ENCODE results near the gene ADAT3.

DNA sequence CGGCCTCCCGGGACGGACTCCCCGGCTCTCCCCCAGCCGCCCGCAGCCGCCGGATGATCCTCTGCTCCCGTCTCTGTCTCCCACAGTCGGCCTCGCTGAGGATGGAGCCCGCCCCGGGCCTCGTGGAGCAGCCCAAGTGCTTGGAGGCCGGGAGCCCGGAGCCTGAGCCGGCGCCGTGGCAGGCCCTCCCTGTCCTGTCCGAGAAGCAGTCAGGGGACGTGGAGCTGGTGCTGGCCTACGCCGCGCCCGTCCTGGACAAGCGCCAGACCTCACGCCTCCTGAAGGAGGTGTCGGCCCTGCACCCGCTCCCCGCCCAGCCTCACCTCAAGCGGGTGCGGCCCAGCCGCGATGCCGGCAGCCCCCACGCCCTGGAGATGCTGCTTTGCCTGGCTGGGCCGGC is 6.8 kb downstream of the ADAT3 start:
- TF ChIP-seq, protein P1, sequence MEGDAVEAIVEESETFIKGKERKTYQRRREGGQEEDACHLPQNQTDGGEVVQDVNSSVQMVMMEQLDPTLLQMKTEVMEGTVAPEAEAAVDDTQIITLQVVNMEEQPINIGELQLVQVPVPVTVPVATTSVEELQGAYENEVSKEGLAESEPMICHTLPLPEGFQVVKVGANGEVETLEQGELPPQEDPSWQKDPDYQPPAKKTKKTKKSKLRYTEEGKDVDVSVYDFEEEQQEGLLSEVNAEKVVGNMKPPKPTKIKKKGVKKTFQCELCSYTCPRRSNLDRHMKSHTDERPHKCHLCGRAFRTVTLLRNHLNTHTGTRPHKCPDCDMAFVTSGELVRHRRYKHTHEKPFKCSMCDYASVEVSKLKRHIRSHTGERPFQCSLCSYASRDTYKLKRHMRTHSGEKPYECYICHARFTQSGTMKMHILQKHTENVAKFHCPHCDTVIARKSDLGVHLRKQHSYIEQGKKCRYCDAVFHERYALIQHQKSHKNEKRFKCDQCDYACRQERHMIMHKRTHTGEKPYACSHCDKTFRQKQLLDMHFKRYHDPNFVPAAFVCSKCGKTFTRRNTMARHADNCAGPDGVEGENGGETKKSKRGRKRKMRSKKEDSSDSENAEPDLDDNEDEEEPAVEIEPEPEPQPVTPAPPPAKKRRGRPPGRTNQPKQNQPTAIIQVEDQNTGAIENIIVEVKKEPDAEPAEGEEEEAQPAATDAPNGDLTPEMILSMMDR (IDR thresholded peaks at IDR 0.05; ENCODE audit: low read length), result no peak
- TF ChIP-seq EZH2phosphoT487 (IDR thresholded peaks at IDR 0.05; ENCODE audit: low read length), result no peak
